Sciatic nerve (tissue), 2 donors: Measurements from ENCODE around the gene ZNF485. TPM values are rescaled to one million over a fixed set of nuclear protein-coding genes. Genes with fewer than 3 reads are reported as not detected.
A peak's percentile ranks its signal among the peaks of the same experiment; 100 is the strongest.
"Not testable (repeated sequence)": the region's sequence is repeated elsewhere in the genome, so short reads cannot be mapped to it uniquely, and the experiment has no call there.

Source experiments
- ATAC-seq: fragments of 200-7000 bp; cut with Tn5 transposase; one replicate; pipeline ENCODE4 v1.9.1; 2020; ENCODE audit warnings: mild to moderate bottlenecking, moderate library complexity
- DNase-seq: peaks from one replicate; pipeline ENCODE4 v3.0.0-alpha.2; 2020; ENCODE audit warnings: low spot score
- intact Hi-C: fragments of 100-400 bp; cut with DNase I; formaldehyde crosslinking; loops from one replicate; pipeline ENCODE4 v1.14.2; 2022
- total RNA-seq: library from RNA; stranded (reverse); fragmentation: NEBNext Ultra II Directional; extraction: Animal tissue kit (Norgen Biotek cat#: 25700); gene quantifications from one replicate; pipeline ENCODE4 v1.2.1, GENCODE V29; 2021
- donor health status: DM: no; HTN: no; CAD: no.
- donor health status: DM: no; HTN: no; CAD: no.

Gene ZNF485
- total RNA-seq, 1 donor from 2014 or later, result 3.8 TPM

DNA sequence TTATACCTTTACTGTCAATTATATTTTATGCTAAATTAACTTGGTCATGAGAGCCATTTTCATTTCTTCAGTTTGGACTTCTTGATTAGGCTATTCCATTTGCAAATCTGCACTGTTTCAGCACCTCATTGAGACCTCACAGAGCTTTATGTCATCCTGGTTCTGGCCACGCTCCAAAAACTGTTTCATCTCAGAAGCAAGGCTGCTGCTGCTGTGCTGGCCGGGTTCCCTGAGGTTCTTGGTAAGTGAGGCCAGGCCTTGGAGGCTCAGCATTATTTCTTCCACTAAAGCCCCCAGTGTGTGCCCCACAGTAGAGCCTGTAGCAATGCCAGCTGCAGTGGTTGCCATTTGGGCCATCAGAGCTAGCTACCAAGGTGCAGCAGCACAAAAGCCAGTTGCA, 7.8 kb upstream of the ZNF485 start:
- intact Hi-C loops, result no loop called here
- ATAC-seq (no peak), DNase-seq (no peak)

DNA sequence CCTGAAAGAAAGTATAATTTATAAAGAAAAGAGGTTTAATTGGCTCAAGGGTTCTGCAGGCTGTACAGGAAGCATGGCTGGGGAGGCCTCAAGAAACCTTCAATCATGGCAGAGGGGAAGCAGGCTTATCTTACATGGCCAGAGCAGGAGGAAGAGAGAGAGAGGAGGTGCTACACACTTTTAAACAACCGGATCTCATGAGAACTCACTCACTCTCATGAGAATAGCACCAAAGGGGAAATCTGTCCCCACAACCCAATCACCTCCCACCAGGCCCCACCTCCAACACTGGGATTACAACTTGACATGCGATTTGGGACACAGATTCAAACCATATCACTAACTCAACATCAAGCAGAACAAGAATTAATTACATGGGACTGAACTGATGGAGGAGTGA, 6.9 kb upstream of the ZNF485 start:
- DNase-seq (no peak), ATAC-seq (no peak)
- intact Hi-C loops, result no loop called here

DNA sequence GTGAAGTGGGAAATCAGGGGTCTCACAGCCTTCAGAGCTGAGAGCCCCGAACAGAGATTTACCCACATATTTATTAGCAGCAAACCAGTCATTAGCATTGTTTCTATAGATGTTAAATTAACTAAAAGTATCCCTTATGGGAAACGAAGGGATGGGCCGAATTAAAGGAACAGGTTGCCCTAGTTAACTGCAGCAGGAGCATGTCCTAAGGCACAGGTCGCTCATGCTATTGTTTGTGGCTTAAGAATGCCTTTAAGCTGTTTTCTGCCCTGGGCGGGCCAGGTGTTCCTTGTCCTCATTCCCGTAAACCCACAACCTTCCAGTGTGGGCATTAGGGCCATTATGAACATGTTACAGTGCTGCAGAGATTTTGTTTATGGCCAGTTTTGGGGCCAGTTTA, 4.7 kb upstream of the ZNF485 start:
- ATAC-seq, DNase-seq, intact Hi-C loops: not testable (repeated sequence)

DNA sequence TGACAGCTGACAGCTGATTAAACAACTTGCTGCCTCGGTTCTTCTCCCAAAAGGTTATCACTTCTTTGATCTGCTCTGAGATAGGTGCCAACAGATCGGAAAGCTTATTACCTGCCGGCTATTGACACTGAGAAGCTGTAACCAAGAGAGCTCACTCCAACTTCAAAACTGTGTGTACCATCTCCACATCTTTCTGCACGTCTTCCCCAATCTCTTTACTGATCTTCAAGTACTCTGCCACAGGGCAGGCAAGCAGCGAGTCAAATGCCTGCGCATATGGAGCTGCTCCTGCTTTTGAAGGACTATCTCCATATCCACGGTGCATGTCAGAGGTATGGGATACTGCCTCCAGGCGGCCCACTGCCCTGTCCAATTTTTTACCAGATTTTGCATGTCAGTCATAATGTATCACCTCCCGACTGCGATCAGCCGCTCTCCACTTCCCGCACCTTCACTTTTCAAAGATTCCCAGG, 352 bp upstream of the ZNF485 start:
- ATAC-seq (peak; percentile 54), DNase-seq (no peak)
- intact Hi-C loops, result no loop called here

DNA sequence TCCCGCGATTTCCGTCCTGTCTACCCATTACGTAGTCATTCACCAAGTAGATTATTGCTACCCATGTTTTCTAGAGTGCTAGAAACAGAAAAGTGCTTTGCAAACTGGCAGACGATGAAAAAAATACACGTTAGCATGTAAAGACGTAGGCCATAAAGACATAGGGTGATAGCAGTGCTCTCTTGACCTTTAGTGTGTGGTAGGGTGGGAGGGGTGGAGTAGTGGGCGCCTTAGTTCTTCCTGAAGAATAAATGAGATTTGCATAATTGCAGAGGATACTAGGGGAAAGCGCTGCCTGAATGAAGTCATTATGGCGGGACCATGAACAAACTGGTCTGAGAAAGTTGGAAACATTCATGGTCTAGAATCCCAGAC, 948 bp downstream of the ZNF485 start:
- DNase-seq (no peak), ATAC-seq (no peak)
- intact Hi-C loops, result no loop called here

DNA sequence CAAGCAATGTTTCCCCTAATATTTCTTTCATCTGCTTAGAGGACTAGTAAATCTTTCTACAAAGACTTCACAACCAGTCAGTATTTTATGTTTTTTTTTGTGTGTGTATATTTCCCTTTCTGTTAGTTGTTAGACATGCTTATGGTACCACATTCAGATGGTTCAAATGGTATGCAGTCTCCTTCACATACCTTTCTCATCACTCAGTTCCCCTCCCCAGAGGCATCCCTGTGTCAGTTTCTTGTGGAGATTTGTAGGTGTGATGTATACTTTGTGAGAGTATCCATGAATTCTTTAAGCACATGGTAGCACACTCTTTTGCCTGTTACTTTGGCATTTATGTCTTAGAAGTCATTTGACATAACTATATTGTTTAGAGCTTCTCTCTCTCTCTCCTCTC, 4.4 kb downstream of the ZNF485 start:
- DNase-seq (no peak), ATAC-seq (no peak)
- intact Hi-C loops, result no loop called here

DNA sequence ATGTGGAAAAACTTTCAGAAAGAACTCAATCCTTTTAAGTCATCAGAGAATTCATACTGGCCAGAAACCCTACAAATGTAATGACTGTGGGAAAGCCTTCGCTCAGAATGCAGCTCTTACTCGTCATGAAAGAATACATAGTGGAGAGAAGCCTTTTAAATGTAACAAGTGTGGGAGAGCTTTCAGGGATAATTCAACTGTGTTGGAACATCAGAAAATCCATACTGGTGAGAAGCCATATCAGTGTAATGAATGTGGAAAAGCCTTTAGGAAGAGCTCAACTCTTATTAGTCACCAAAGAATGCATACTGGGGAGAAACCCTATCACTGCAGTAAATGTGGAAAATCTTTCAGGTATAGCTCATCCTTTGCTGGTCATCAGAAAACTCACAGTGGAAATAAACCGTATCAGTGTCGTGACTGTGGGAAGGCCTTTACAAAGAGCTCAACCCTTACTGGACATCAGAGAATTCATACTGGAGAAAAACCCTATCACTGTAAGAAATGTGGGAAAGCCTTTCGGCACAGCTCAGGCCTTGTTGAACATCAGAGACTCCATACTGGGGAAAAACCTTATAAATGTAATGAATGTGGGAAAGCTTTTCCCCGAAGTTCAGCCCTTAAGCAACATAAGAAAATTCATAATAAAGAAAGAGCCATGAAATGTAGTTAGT, 10.6 kb downstream of the ZNF485 start:
- intact Hi-C loops, result no loop called here
- ATAC-seq (no peak), DNase-seq (no peak)

DNA sequence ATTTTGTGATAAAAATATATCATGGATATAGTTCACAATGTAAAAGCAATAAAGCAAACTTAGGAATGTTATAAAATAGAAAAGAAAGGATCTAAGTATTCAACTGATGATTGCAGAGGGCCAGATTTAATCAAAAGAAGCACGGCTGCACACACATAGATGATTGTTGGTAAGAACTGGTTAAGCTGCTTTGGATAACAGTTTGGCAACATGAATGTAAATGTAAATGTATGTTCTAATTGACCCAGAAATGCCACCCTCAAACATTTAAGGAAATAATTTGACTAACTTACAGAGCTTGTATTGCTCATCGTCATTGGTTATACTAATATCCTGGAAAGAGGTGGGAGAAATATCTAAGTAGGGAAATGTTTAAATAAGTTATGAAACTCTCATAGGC, 13.1 kb downstream of the ZNF485 start:
- ATAC-seq (no peak), DNase-seq (no peak)
- intact Hi-C loops, result no loop called here

DNA sequence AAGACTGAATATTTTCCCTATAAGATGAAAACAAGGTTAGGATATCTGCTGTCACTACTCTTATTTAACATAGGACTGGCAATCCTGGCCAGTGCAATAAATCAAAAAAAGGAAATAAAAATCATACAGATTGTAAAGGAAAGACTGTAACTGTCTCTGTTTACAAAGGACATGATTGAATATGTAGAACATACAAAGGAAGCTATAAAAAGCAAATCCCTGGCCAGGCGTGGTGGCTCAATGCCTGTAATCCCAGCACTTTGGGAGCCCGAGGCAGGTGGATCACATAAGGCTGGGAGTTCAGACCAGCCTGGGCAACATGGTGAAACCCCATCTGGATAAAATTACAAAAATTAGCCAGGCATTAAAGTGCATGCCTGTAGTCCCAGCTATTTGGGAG, 15.8 kb downstream of the ZNF485 start:
- ATAC-seq (no peak), DNase-seq (no peak)
- intact Hi-C loops, result no loop called here

DNA sequence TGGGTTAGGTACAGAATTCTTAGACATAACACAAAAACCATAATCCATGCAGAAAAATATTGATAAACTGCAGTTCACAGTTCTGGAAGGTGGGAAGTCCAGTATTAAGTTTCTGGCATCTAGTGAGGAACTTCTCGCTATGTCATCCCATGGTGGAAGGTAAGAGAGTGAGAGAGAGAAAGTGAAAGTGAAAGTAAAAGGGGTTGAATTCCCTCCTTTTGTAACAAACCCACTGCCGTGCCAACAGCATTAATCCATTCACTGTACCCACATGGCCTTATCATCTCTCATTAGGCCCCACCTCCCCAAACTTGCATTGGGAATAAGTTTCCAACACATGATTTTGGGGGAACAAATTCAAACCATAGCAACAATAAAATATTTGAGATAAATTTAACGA, 17.1 kb downstream of the ZNF485 start:
- intact Hi-C loops, result no loop called here
- no peak for ATAC-seq
- DNase-seq, result no peak

DNA sequence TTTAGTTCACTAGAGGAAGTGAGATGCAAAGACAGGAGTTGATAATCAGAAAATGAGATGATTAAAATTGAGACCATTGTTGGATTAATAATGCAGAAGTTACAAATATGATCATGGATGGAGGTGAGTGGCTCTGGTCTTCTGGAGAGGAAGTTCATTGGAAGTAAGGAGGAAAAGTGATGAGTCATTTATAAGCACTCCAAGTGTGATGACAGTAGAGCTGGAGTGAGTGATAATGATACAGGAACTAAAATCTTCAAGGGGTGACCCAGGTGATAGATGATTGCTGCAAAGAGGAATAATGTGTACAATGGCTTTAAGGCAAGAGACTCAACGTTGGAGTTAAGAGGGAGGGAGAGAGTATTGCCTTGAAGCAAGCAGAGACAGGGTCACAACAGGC, 21.7 kb downstream of the ZNF485 start:
- intact Hi-C loops, result no loop called here
- ATAC-seq (no peak), DNase-seq (no peak)

DNA sequence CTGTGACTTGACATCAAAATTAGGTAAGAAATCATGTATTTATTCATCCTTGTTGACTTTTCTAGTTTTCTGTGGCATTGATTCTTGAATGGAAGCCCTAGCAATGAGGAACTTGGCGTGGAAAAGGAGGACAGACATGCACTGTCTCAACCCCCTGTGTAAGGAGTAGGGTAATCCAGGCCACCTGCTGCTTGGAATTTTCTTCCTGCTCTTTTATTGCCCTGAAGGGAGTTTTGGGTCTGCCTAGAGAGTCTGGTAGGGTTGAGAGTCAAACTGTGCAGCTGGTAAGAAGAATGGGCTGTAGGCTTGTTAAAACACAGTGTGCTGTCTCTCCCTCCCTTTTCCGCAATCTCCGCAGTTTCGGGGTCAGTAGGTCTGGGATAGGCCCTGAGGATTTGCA, 22.7 kb downstream of the ZNF485 start:
- DNase-seq (no peak), ATAC-seq (no peak)
- intact Hi-C loops, result no loop called here

DNA sequence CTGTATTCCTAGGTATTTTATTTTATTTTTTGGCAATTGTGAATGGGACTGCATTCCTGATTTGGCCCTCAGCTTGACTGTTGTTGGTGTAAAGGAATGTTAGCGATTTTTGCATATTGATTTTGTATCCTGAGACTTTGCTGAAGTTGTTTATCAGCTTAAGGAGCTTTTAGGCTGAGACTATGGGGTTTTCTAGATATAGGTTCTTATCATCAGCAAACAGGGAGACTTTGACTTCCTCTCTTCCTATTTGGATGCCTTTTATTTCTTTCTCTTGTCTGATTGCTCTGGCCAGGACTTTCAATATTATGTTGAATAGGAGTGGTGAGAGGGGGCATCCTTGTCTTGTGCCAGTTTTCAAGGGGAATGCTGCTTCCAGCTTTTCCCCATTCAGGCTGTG, 29.6 kb downstream of the ZNF485 start:
- intact Hi-C loops, ATAC-seq, DNase-seq: not testable (repeated sequence)

DNA sequence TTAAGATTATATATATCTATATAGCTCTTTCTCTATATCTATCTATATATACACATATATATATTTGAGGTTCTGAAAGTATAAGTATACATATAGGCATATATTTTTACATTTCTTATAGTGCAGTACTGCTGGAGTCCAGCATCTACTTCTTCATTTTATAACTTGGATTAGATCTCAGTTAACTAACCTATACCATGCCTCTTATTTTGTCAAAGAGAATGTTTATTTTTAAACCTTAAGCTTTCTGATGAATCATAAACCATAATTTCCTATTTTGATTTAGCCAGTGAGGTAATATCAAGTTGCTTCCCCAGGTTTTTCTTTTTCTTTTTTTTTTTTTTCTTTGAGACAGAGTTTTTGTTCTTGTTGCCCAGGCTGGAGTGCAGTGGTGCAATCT, 34.4 kb downstream of the ZNF485 start:
- ATAC-seq (no peak), DNase-seq (no peak)
- intact Hi-C loops, result no loop called here

DNA sequence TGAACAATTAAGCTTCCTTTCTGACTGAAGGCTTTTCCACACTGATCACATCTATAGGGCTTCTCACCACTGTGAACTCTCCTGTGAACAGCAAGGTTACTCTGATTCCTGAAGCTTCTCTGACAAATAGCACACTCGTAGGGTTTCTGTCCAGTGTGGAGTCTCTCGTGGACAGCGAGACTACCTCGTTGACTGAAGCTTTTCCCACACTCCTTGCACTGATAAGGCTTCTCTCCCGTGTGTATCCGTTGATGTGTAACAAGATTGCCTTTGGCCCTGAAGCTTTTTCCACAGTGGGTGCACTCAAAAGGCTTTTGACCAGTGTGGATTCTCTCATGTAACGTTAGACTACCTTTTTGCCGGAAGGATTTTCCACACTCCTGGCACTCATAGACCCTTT, 38.0 kb downstream of the ZNF485 start:
- no peak for ATAC-seq
- DNase-seq, result no peak
- intact Hi-C loops, result loop anchor here (1.0 kb wide), 1 partner anchor 26 kb away; no protein-coding TSS in a partner anchor

DNA sequence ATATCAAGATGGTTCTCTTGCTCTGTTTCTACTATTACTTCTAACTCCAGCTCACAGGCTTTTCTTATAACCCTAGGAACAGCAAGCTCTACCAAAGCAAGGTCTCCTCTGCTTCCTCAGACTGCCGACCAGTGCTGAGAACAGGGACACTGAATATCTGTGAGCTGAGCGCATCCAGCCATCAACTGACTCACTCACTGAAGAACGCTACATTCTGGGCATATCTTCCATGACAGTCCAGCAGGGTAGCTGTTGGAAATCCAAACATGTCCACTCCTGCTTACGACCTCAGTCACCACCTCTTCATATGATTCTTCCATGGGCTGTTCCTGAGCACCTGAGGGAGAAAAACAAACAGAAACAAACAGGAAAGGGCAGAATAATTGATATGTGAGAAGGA, 39.6 kb downstream of the ZNF485 start:
- DNase-seq (no peak), ATAC-seq (no peak)
- intact Hi-C loops, result no loop called here

DNA sequence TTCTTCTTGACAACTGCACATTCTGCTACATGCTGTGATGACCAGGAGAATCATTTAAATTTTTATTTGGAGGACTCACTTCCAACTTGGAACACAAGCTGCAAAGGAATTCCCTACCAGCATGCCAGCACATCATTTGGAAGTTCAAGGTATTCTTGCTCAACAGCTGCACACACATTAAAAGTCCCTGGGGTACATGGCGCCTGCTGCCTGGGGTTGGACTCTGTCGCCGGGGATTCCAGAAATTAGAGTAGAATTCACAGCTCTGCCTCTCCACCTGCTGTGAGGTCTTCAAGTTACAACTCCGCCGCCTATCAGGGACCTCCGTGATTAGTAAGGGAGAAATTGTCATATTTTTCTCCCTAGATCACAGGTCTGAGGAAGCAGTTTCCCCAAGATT, 41.3 kb downstream of the ZNF485 start:
- intact Hi-C loops, result no loop called here
- DNase-seq, result no peak
- ATAC-seq, result no peak

DNA sequence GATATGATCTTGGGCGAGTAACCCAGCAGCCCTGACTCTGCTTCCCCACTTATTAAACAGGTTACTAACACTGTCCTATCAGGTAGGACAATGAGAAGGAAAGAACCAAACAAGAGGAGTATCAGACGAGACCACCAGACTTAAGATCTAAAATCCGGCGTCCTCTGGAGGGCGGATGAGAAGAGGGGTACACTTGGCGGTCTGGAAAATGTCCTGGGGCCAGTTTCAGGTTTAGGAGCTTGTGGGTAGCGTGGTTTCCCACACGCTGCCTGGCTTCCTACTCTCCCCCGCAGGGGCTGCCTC, 41.8 kb downstream of the ZNF485 start:
- intact Hi-C loops, result no loop called here
- ATAC-seq (no peak), DNase-seq (no peak)

DNA sequence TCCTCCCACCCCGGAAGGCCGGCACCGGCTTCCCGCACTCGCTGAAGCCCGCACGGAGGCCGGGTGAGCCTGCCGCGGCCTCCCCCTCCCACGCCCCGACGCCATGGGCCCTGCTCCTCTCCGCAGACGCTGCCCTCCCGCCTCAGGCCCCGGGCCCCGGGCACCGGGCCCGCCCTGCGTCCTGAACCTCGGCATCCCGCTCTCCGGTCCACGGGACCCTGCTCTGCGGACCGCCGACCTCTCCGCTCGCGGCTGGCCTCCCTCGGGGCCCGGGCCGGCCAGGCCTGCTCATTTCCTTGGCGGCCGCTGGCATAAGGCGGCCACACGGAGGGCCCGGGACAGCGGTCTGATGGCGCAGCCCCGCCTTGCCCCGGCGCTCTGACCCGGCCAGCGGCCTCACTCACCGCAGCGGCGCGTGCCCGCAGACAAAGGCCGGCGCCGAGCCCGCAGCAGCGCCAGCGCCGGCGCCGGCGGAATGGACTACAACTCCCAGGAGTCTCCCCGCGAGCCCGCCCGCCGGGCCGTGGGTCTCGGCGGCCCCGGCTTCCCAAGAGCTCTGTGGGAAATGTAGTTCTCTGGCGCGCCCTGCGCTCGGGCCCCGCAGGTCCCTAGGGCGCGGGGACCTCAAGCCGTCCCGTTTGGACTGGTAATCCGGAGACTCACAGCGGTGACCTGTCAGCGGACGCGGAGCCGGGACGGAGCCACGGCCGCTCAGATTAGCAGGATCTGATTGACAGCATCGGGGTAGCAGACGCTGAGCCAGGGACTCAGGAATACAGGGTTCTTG, 42.4 kb downstream of the ZNF485 start, which contains the start of gene ZNF32:
Gene ZNF32, minus strand, starts transcription at position 484 of the 787 bp plus-strand sequence. CDS start 2,748 bp downstream, outside the sequence.
- intact Hi-C loops, result no loop called here
- peak; percentile 89 for DNase-seq
- peak; percentile 98 for ATAC-seq

DNA sequence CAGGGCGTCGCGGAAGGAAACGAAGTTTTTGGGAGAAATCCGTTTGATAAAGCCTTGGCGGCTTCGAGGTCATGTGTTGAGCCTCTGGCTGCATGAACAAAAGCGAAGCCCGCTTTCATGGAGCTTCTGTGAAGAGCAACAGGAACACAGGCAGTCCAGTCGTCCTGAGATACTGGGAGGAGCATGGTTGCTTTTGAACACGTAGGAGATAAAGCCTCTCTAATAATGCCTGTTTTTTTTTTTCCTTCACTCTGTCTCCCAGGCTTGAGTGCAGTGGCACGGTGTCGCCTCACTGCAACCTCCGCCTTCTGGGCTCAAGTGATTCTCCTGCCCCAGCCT, 42.9 kb downstream of the ZNF485 start:
- intact Hi-C loops, result no loop called here
- DNase-seq (no peak), ATAC-seq (peak; percentile 48)

DNA sequence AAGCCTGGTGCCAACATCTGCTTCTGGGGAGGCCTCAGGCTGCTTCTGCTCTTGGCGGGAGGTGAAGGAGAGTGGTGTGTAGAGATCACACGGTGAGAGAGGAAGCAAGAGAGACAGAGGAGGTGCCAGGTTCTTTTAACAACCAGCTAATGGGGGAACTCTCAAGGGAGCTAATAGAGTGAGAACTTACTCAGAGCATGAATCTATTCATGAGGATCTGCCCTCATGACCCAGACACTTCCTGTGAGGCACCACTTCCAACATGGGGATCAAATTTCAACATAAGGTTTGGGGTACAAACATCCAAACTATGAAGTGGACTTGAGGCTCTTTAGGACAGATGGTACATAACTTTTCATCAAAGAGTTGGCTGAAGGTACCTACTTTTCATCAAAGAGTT, 47.5 kb downstream of the ZNF485 start:
- no peak for ATAC-seq
- intact Hi-C loops, result no loop called here
- no peak for DNase-seq
